Mammary epithelial cell (primary cell): Measurements from ENCODE around the gene C19orf81.

ENCODE experiments used
- EZH2 ChIP-seq: IDR thresholded peaks from 2 replicates; pipeline ENCODE4 v1.6.1; 2012; ENCODE audit warnings: low read length, inconsistent platforms, borderline replicate concordance
- TF ChIP-seq, protein P1 (sequence below), 2 donors: IDR thresholded peaks in 1 of 2; conservative IDR thresholded peaks in 1 of 2; 2 replicates each; pipeline ENCODE4 v1.5.1; 2011 to 2012; ENCODE audit warnings: inconsistent platforms in 2 of 2, low read length in 2 of 2, mild to moderate bottlenecking in 2 of 2, control low read depth in 1 of 2, low read depth in 1 of 2; ENCODE audit not compliant: insufficient read depth in 1 of 2; ENCODE audit errors: extremely low read depth in 1 of 2

DNA sequence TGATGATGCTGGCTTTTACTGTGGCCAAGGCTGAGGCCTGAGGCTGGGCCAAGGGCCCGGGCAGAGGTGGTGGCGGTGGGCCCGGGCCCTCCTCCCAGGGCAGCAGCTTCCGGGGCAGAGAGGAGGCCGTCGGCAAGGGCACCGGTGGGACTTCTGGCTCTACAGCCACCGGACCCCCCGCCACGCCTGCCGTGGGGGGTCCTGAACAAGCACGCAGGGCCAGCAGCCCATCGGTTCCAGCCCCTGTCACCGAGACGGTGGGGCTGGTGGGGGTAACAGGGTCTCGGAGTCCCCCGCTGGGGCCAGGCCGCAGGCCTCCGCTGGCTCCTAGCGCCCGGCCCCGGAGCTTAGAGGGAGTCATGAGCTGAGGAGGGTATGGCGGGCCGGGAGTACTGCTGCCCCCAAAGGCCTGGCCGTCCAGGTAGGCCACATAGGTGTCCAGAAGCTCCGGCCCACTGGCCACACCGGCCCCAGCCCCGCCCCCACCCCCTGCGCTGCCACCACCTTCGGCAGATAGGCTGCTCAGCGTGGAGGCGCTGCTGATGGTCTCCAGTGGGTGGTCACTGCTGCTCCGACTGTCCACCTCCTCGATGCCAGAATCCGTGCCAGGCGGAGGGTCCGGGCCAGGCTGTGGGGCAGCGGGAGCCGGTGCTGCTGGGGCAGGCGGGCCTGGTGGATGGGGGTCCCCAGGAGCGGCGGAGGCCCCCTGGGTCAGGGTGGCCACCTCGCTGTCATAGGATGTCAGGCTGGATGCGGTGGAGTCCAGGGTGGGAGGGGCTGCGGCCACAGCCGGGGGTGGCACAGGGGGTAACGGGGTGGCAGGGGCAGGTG lies 17.3 kb downstream of the C19orf81 start:
- TF ChIP-seq, protein P1, sequence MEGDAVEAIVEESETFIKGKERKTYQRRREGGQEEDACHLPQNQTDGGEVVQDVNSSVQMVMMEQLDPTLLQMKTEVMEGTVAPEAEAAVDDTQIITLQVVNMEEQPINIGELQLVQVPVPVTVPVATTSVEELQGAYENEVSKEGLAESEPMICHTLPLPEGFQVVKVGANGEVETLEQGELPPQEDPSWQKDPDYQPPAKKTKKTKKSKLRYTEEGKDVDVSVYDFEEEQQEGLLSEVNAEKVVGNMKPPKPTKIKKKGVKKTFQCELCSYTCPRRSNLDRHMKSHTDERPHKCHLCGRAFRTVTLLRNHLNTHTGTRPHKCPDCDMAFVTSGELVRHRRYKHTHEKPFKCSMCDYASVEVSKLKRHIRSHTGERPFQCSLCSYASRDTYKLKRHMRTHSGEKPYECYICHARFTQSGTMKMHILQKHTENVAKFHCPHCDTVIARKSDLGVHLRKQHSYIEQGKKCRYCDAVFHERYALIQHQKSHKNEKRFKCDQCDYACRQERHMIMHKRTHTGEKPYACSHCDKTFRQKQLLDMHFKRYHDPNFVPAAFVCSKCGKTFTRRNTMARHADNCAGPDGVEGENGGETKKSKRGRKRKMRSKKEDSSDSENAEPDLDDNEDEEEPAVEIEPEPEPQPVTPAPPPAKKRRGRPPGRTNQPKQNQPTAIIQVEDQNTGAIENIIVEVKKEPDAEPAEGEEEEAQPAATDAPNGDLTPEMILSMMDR (conservative IDR thresholded peaks at IDR 0.05 in 1 of 2, IDR thresholded peaks at IDR 0.05 in 1 of 2; ENCODE audit: extremely low read depth in 1 of 2, insufficient read depth in 1 of 2, low read depth in 1 of 2, low read length in 2 of 2): no peak
- no peak for TF ChIP-seq EZH2
